HepG2 (cell line): Measurements from ENCODE around the gene KCNQ2. TPM values are rescaled to one million over a fixed set of nuclear protein-coding genes. Genes with fewer than 3 reads are reported as not detected.
A peak's percentile ranks its signal among the peaks of the same experiment; 100 is the strongest.

ENCODE experiments used
- ATAC-seq: fragments of 200-7000 bp; cut with Tn5 transposase; 3 replicates; pipeline ENCODE4 v1.9.1; 2020; ENCODE audit warnings: mild to moderate bottlenecking, moderate library complexity
- BruUV-seq: library from RNA; stranded (reverse); fragments of 400-500 nt; replicated peaks from 2 replicates; lab custom pipeline; 2021; lab: Mats Ljungman, UMichigan
- CTCF ChIA-PET: fragments of 300-600 bp; formaldehyde crosslinking; extraction: SDS; loops from one replicate; lab custom pipeline; 2021; ENCODE audit warnings: low total read pairs, inconsistent platforms, low intra/inter-chr PET ratio; lab: Yijun Ruan, JAX
- POLR2A ChIA-PET: fragments of 350-600 bp; sonication (Branson Sonifier 250); formaldehyde crosslinking; loops from one replicate; lab custom pipeline; 2020; ENCODE audit warnings: antibody characterized with exemption, inconsistent platforms; lab: Yijun Ruan, JAX
- DNase-seq: peaks from one replicate; pipeline ENCODE4 v3.0.0-alpha.2; 2015; ENCODE audit warnings: low spot score
- FAIRE-seq: peaks from 3 replicates; lab custom pipeline; 2011; peaks lifted over from hg19 to GRCh38; lab: Jason Lieb, UNC
- H2AFZ ChIP-seq: one replicate; pipeline ENCODE4 v1.6.1; 2011; ENCODE audit warnings: low read length, inconsistent platforms
- H3K27ac ChIP-seq: fragments of 300-600 bp; 3 replicates; pipeline ENCODE4 v1.8.0; 2011; ENCODE audit warnings: mixed run types, mild to moderate bottlenecking, mixed read lengths, low read length, inconsistent platforms; ENCODE audit not compliant: insufficient read depth; ENCODE audit errors: extremely low read length
- H3K27me3 ChIP-seq, 2 experiments: fragments of 200-600 bp in 1 of 2; 2 replicates in 1 of 2; 3 replicates in 1 of 2; pipeline versions ENCODE4 v1.6.0 to v1.8.0; 2011; ENCODE audit warnings: low read length in 2 of 2, mild to moderate bottlenecking in 2 of 2, moderate library complexity in 2 of 2, inconsistent platforms in 1 of 2; ENCODE audit not compliant: insufficient read depth in 2 of 2, control insufficient read depth in 1 of 2
- H3K36me3 ChIP-seq, 2 experiments: fragments of 200-600 bp in 1 of 2; replicated peaks in 1 of 2; 2 replicates in 1 of 2; 3 replicates in 1 of 2; pipeline versions ENCODE4 v1.5.1 to v1.8.0; 2011; ENCODE audit warnings: low read length in 2 of 2, inconsistent platforms in 1 of 2; ENCODE audit not compliant: insufficient read depth in 2 of 2, control insufficient read depth in 1 of 2
- H3K4me1 ChIP-seq: 2 replicates; pipeline ENCODE4 v1.5.1; 2012; ENCODE audit warnings: low read length, inconsistent platforms; ENCODE audit not compliant: insufficient read depth
- H3K4me2 ChIP-seq: 2 replicates; pipeline ENCODE4 v1.6.0; 2011; ENCODE audit warnings: low read depth, low read length, inconsistent platforms
- H3K4me3 ChIP-seq, 3 experiments: fragments of 200-600 bp in 1 of 3; sonication (generic), shearing (Covaris generic) in 1 of 3; replicated peaks in 1 of 3; 2 replicates each; pipeline ENCODE4 v1.5.1; 2011 to 2016; ENCODE audit warnings: low read length in 3 of 3, inconsistent platforms in 2 of 3, low read depth in 2 of 3, mild to moderate bottlenecking in 2 of 3, control low read depth in 1 of 3, mixed read lengths in 1 of 3; ENCODE audit not compliant: insufficient read depth in 1 of 3
- H3K79me2 ChIP-seq: one replicate; pipeline ENCODE4 v1.6.1; 2011; ENCODE audit warnings: low read length, inconsistent platforms; ENCODE audit not compliant: insufficient read depth
- H3K9ac ChIP-seq: 2 replicates; pipeline ENCODE4 v1.6.0; 2011; ENCODE audit warnings: mild to moderate bottlenecking, low read depth, low read length, inconsistent platforms; ENCODE audit not compliant: insufficient read depth
- H3K9me3 ChIP-seq: 2 replicates; pipeline ENCODE4 v1.5.1; 2012; ENCODE audit warnings: mild to moderate bottlenecking, low read length
- H4K20me1 ChIP-seq: 2 replicates; pipeline ENCODE4 v1.6.0; 2011; ENCODE audit warnings: inconsistent platforms, mild to moderate bottlenecking, low read length, moderate library complexity; ENCODE audit not compliant: insufficient read depth
- ATF7-NPFF ChIP-seq: sonication (generic); formaldehyde crosslinking; IDR thresholded peaks from 2 replicates; pipeline ENCODE4 v1.8.1; 2023; ENCODE audit warnings: mild to moderate bottlenecking, low read depth, missing genetic modification reagents, moderate library complexity
- CCDC6 ChIP-seq: sonication (generic); formaldehyde crosslinking; IDR thresholded peaks from 2 replicates; pipeline ENCODE4 v1.8.1; 2022; ENCODE audit warnings: mild to moderate bottlenecking, missing genetic modification reagents, moderate library complexity
- GLI4 ChIP-seq: sonication (generic); formaldehyde crosslinking; IDR thresholded peaks from 2 replicates; pipeline ENCODE4 v1.5.1; 2020; ENCODE audit warnings: missing genetic modification reagents, mild to moderate bottlenecking, moderate library complexity, borderline replicate concordance
- PAF1 ChIP-seq: IDR thresholded peaks from 2 replicates; pipeline ENCODE4 v1.6.1; 2016; ENCODE audit warnings: missing genetic modification reagents, missing compliant biosample characterization
- ZBTB8A ChIP-seq: sonication (generic); formaldehyde crosslinking; IDR thresholded peaks from 2 replicates; pipeline ENCODE4 v1.4.0; 2020; ENCODE audit warnings: mild to moderate bottlenecking, low read depth, missing genetic modification reagents, borderline replicate concordance
- ZNF124 ChIP-seq: sonication (generic); formaldehyde crosslinking; IDR thresholded peaks from 2 replicates; pipeline ENCODE4 v1.4.0; 2020; ENCODE audit warnings: missing genetic modification reagents
- ZNF207 ChIP-seq: fragments of 450-650 bp; IDR thresholded peaks from 2 replicates; pipeline ENCODE4 v1.6.1; 2016; ENCODE audit warnings: antibody characterized with exemption, borderline replicate concordance
- ZNF326 ChIP-seq: sonication (generic); formaldehyde crosslinking; IDR thresholded peaks from 2 replicates; pipeline ENCODE4 v1.4.0; 2020; ENCODE audit warnings: missing genetic modification reagents, borderline replicate concordance
- ZNF598 ChIP-seq: sonication (generic); formaldehyde crosslinking; IDR thresholded peaks from 2 replicates; pipeline ENCODE4 v1.5.1; 2020; ENCODE audit warnings: mild to moderate bottlenecking, missing genetic modification reagents, borderline replicate concordance
- ZNF709 ChIP-seq: sonication (generic); formaldehyde crosslinking; IDR thresholded peaks from 2 replicates; pipeline ENCODE4 v1.5.0; 2020; ENCODE audit warnings: mild to moderate bottlenecking, missing genetic modification reagents
- ZNF772 ChIP-seq: sonication (generic); formaldehyde crosslinking; IDR thresholded peaks from 2 replicates; pipeline ENCODE4 v1.5.0; 2020; ENCODE audit warnings: mild to moderate bottlenecking, missing genetic modification reagents
- ZSCAN25 ChIP-seq: sonication (generic); formaldehyde crosslinking; IDR thresholded peaks from 2 replicates; pipeline ENCODE4 v1.8.0; 2022; ENCODE audit warnings: mild to moderate bottlenecking, missing genetic modification reagents
- WGBS: methylation state at CpG from one replicate; pipeline ENCODE4 v1.1.6; 2017; ENCODE audit warnings: low lambda C conversion rate; 5-methylcytosine and 5-hydroxymethylcytosine counted together
- in situ Hi-C: cut with HindIII; loops from 2 replicates; pipeline ENCODE4 v1.10.0; 2017; ENCODE audit warnings: low pct_unique_long_range_greater_than_20kb; ENCODE audit not compliant: extremely low pct_ligation_motif_present
- intact Hi-C: fragments of 100-400 bp; cut with micrococcal nuclease; formaldehyde crosslinking; loops from one replicate; pipeline ENCODE4 v1.10.0; 2022; ENCODE audit not compliant: unreplicated experiment
- polyA plus RNA-seq, 8 experiments: library from polyadenylated mRNA; depleted of rRNA in 3 of 8; stranded (reverse) in 7 of 8; unstranded in 1 of 8; fragments of >200 nt; fragmentation: Illumina TruSeq in 4 of 8; extraction: Trizol in 4 of 8; gene quantifications; 2 replicates each; pipeline versions ENCODE4 v1.2.1 to v1.2.3, GENCODE V29; 2011 to 2016; ENCODE audit warnings: low read depth in 4 of 8, missing spikeins in 1 of 8, mixed read lengths in 1 of 8; ENCODE audit not compliant: insufficient read depth in 1 of 8
- total RNA-seq, 5 experiments: library from RNA; depleted of rRNA; stranded (reverse); fragments of >200 nt; fragmentation: Illumina TruSeq; extraction: Trizol; gene quantifications; 2 replicates each; pipeline ENCODE4 v1.2.3, GENCODE V29; 2016; ENCODE audit warnings: low read depth in 1 of 5
- TF ChIP-seq, protein P1 (sequence below): sonication (generic); formaldehyde crosslinking; IDR thresholded peaks from 2 replicates; pipeline ENCODE4 v1.4.0; 2020; ENCODE audit warnings: missing genetic modification reagents
- TF ChIP-seq, protein P2 (sequence below): sonication (generic); formaldehyde crosslinking; IDR thresholded peaks from 2 replicates; pipeline ENCODE4 v1.5.0; 2020; ENCODE audit warnings: missing genetic modification reagents, mild to moderate bottlenecking, borderline replicate concordance
- TF ChIP-seq, protein P3 (sequence below): sonication (generic); formaldehyde crosslinking; IDR thresholded peaks from 2 replicates; pipeline ENCODE4 v1.4.0; 2020; ENCODE audit warnings: missing genetic modification reagents, borderline replicate concordance

Gene KCNQ2
- total and polyA plus RNA-seq, 2 of the 13 experiments (the other 11 are each of a cell fraction or from before 2014, with no cell fraction given): not detected

DNA sequence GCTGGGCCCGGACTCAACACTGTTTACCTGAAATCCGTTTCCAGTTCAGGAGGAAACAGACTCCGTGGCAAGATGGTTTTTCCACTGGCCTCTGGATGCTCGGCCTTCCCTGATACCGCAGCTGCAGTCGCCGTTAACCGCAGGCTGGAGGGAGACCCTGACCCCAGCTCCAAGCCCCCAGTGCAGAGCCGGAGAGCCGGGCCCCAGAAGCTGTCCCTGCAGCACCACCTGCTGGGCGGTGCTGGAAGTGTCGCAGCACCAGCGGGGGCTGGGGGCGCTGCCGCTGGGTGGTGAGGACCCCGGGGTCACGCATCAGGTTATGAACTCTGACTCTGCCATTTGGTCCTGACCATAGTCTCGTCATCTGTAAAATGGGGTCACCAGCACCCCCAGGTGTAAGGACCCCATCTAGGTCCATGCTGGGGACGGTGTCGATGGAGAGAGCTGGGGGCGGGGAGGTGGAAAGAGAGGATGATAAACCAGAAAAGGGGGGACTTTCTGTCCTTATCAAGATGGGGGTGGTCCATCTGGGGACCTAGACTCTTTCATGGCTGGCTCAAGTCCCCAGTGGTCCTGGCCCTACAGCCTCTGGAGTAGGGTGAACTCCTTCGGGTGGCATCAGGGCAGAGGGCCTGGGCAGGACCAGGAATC lies 90.5 kb downstream of the KCNQ2 start:
- in situ Hi-C loops (loop anchor here (5.0 kb wide), 1 partner anchor 75 kb away; no protein-coding TSS in a partner anchor), intact Hi-C loops (loop anchor here (1.0 kb wide), 2 partner anchors 73 to 159 kb away; no protein-coding TSS in a partner anchor)
- no peak overlapping the region for H3K27ac ChIP-seq
- peaks cover 18% of the 10 kb centered on the region for H3K9me3 ChIP-seq
- peaks cover 14% of the 10 kb centered on the region for H3K4me1 ChIP-seq
- H4K20me1 ChIP-seq: peaks cover 11% of the 10 kb centered on the region; the same call in 1 of the 2 replicates
- peak; percentile 4 for FAIRE-seq
- no peak overlapping the region for H3K4me2 ChIP-seq
- ChIA-PET CTCF (interaction anchor here (2.0 to 3.8 kb wide), 2 partner anchors 72 to 75 kb away, joined by 6 to 69 read pairs; no protein-coding TSS in a partner anchor), POLR2A (interaction anchor here (1.3 kb wide), 1 partner anchor 72 kb away, joined by 4 read pairs; no protein-coding TSS in a partner anchor)
- no peaks in the 10 kb centered on the region for H3K36me3 ChIP-seq
- peak; percentile 51 for ATAC-seq
- no peaks in the 10 kb centered on the region for H3K79me2 ChIP-seq
- no peak overlapping the region for H3K4me3 ChIP-seq
- H3K9ac ChIP-seq: no peak overlapping the region
- BruUV-seq: no TSS peak
- 28% methylated on average over 15 of the region's 22 CpGs for WGBS
- H3K27me3 ChIP-seq: peaks cover 5 to 32% of the 10 kb centered on the region in 2 experiments; a peak in 3 of 5 replicates
- DNase-seq: no peak
- H2AFZ ChIP-seq: no peak overlapping the region
- no peak for TF ChIP-seq ZNF326 (CRISPR knock-in tag)
- no peak for TF ChIP-seq PAF1
- TF ChIP-seq, protein P1, sequence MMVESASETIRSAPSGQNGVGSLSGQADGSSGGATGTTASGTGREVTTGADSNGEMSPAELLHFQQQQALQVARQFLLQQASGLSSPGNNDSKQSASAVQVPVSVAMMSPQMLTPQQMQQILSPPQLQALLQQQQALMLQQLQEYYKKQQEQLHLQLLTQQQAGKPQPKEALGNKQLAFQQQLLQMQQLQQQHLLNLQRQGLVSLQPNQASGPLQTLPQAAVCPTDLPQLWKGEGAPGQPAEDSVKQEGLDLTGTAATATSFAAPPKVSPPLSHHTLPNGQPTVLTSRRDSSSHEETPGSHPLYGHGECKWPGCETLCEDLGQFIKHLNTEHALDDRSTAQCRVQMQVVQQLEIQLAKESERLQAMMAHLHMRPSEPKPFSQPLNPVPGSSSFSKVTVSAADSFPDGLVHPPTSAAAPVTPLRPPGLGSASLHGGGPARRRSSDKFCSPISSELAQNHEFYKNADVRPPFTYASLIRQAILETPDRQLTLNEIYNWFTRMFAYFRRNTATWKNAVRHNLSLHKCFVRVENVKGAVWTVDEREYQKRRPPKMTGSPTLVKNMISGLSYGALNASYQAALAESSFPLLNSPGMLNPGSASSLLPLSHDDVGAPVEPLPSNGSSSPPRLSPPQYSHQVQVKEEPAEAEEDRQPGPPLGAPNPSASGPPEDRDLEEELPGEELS (CRISPR knock-in tag): 0 out of 2 replicates have a peak, but pooled peaks have one; percentile 37
- no peak for TF ChIP-seq ZNF124 (CRISPR knock-in tag)
- TF ChIP-seq, protein P2, sequence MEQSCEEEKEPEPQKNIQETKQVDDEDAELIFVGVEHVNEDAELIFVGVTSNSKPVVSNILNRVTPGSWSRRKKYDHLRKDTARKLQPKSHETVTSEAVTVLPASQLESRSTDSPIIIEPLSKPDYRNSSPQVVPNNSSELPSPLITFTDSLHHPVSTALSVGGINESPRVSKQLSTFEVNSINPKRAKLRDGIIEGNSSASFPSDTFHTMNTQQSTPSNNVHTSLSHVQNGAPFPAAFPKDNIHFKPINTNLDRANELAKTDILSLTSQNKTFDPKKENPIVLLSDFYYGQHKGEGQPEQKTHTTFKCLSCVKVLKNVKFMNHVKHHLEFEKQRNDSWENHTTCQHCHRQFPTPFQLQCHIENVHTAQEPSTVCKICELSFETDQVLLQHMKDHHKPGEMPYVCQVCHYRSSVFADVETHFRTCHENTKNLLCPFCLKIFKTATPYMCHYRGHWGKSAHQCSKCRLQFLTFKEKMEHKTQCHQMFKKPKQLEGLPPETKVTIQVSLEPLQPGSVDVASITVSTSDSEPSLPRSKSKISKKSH (CRISPR knock-in tag): peak; percentile 58; the same call in 1 of the 2 replicates
- no peak for TF ChIP-seq ZNF207
- TF ChIP-seq, protein P3, sequence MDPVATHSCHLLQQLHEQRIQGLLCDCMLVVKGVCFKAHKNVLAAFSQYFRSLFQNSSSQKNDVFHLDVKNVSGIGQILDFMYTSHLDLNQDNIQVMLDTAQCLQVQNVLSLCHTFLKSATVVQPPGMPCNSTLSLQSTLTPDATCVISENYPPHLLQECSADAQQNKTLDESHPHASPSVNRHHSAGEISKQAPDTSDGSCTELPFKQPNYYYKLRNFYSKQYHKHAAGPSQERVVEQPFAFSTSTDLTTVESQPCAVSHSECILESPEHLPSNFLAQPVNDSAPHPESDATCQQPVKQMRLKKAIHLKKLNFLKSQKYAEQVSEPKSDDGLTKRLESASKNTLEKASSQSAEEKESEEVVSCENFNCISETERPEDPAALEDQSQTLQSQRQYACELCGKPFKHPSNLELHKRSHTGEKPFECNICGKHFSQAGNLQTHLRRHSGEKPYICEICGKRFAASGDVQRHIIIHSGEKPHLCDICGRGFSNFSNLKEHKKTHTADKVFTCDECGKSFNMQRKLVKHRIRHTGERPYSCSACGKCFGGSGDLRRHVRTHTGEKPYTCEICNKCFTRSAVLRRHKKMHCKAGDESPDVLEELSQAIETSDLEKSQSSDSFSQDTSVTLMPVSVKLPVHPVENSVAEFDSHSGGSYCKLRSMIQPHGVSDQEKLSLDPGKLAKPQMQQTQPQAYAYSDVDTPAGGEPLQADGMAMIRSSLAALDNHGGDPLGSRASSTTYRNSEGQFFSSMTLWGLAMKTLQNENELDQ: 0 out of 2 replicates have a peak, but pooled peaks have one; percentile 18
- TF ChIP-seq ZNF772 (CRISPR knock-in tag): 0 out of 2 replicates have a peak, but pooled peaks have one; percentile 21
- 0 out of 2 replicates have a peak, but pooled peaks have one; percentile 33 for TF ChIP-seq ZSCAN25 (CRISPR knock-in tag)
- TF ChIP-seq CCDC6: no peak
- no peak for TF ChIP-seq ZBTB8A (CRISPR knock-in tag)
- TF ChIP-seq GLI4 (CRISPR knock-in tag): no peak
- no peak for TF ChIP-seq ATF7-NPFF (CRISPR knock-in tag)
- peak; percentile 62; the same call in 1 of the 2 replicates for TF ChIP-seq ZNF598 (CRISPR knock-in tag)
- no peak for TF ChIP-seq ZNF709 (CRISPR knock-in tag)
